HG02840 (cell line): ENCODE results near the gene WWC1.

Experiments used
- ATAC-seq: cut with Tn5 transposase; IDR thresholded peaks from one replicate; pipeline ENCODE4 v1.9.1; 2021; ENCODE audit warnings: mild to moderate bottlenecking, moderate library complexity, moderate number of reproducible peaks; ENCODE audit not compliant: unreplicated experiment, low FRiP score

The WWC1 gene

GRCh38 chr5:168291342-168291963, at the start of gene WWC1:
TSS of gene WWC1 (plus strand) at chr5:168291645. CDS start at chr5:168292153, 508 bp downstream.
- ATAC-seq, result peak; percentile 63

DNA sequence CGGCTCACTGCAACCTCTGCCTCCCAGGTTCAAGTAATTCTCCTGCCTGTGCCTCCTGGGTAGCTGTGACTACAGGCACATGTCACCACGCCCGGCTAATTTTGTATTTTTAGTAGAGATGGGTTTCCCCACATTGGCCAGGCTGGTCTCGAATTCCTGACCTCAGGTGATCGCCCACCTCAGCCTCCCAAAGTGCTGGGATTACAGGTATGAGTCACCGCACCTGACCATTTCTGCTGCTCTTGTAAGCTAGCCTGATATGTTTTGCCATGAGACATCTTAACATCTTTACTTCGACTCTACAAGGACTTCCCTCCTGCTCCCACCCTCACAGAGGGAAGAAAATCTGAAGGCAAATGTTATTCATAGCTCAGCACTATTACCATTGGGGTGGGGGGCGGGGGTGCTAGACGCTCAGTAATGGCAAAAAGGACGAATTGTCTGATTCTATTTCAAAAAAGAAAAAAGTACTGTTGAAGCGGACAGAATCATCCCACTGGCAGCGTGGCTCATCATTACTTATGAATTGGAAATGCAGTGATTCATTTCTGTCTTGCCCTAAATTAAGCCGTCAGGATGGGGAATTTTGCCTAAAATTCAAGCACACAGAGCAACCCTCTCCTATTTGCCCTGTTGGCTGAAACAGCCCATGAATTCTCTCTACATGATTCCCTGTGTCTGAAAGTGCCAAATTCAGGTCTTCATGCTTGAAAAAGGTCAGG, 46.4 kb upstream of the WWC1 start:
- no peak for ATAC-seq

GRCh38 chr5:168249923-168250322, 41.5 kb upstream of the WWC1 start:
- ATAC-seq, result no peak

GRCh38 chr5:168251259-168251658, 40.2 kb upstream of the WWC1 start:
- ATAC-seq, result no peak

GRCh38 chr5:168254013-168254693, 37.3 kb upstream of the WWC1 start:
- ATAC-seq, result no peak

DNA sequence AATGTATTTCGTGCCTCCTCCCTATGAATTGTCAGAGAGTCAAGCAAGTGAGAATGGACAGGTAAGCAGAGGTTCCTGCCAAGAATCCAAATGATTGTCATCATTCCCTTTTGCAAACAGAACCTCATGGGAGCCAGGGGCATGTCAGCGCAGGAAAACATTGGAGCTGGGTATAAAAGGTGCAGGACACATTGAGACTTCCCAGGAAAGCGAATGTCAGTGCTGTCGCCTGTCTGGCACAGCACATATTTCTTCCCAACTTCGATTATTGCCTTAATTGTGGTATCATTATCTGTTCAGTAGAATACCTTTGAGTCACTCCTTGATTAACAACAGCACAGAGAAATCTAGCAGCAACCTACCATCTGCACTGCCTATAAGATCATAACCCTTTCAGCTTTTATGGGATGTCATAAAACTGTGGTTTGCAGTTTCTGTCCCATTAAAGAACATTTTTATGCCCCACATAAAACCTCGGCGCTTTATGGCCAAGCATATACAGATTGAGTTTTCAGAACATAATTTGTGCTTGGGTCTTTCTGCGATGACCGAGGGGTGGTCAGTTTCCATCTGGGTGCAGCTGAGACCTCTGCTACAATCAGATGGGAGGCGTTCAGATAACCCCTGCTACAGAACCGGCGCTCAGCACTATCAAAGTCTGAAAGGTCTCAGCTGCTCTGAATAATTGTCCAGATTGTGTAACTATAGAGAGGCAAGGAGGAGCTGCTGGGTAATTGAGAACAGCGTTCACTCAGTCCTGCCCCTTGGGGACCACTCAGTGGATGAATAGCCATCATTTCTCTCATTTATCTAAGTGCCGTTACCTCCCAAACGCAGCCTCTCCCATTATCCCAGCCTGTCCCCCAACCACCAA, 30.9 kb upstream of the WWC1 start:
- no peak for ATAC-seq

DNA sequence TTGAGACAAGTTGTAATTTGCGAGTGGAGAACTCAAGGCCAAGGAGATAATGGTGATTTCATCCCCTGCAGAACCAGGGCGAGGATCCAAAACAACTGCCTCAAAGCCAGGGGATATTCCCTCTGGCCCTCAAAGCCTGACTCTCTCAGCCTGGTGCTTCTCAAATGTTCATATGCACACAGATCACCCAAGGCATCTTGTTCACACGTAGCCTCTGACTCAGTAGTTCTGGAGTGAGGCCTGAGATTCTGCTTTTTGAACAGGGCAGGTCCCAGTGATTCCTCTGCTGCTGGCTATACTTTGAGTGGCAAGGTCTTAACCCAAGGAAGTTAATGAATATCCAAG, 30.2 kb upstream of the WWC1 start:
- no peak for ATAC-seq

- no peak for ATAC-seq
Observed at GRCh38 chr5:168262042-168262743, 29.3 kb upstream of the WWC1 start.

- no peak for ATAC-seq
Observed at GRCh38 chr5:168263121-168263520, 28.3 kb upstream of the WWC1 start.

DNA sequence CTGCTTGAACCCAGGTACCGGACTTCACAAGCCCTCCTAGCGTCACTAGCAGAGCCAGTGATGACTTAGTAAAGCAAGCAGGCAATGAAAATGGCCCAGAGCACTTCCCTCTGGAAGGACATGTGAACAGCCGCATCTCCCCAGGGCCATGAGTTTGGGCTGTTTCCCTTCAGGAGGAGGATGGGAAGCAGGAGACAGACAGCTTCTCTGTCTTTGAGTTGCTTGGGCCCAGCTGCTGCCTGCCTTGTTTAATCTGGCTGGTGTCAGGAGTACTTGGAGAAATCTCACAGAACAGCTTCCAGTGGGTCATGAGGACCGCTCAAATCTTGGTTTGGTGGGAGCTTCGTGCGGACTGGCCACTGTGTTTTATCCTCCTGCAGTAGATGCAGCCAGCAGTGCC, 25.4 kb upstream of the WWC1 start:
- no peak for ATAC-seq

GRCh38 chr5:168268949-168269936, 22.2 kb upstream of the WWC1 start:
- ATAC-seq, result peak; percentile 63

DNA sequence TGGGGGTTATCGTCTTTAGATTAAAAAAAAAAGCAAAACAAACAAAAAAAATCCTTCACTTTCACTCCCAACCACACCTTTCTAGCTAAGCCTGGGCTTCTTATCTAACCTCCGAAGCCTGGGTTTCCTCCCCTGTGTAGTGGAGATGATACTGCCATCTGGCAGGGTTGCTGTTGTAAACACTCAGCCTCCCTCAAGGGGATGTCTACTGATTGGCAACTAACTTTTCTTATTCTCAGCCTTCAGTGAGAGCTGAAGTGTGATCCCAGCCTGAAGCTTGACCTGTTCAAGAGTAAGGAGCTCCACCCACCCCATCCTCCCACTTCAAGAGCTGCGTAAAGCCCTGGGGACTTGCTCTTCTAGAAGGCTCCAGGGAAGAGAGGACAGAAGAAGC, 21.5 kb upstream of the WWC1 start:
- ATAC-seq, result no peak

- no peak for ATAC-seq
Observed at GRCh38 chr5:168270476-168270875, 21.0 kb upstream of the WWC1 start.

DNA sequence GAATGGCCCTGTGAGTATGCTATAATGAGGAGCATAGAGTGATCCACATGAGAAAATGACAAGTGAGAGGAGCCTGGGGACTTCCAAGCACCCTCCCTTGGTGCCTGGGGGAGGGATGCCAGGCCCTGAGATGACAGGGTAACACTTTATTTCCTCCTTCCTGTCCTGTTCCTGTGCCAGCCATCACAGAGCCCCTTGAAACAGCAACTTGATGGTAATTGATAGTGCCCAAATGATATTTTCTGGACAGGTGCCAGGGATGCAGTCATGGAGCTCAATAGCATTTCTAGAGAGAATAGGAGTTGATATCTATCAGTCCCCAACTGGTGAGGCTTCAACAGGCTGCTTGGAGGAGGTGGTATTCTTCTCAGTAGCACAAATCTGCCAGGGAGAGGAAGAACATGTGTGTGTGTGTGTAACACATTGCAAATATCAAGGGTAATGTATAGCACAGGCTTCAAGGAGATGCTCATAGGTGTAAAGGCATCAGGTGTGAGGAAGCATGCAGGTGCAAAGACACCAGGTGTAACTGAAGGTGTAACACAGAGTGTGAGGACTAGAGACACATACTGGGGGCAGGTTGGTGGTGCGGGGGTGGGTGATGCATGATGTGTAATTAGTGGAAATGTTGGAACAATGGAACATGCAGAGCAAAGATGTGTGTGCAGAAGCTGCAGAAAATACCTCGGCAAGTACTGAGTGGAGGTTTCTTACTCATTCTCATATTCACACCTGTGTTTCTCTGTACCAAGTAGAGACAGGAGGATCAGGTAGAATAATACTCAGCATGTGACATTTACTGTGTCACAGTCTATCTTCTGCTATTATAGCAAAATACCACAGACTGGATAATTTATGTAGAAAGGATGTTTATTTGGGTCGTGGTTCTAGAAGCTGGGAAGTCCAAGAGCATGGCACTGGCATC, 18.1 kb upstream of the WWC1 start:
- no peak for ATAC-seq

DNA sequence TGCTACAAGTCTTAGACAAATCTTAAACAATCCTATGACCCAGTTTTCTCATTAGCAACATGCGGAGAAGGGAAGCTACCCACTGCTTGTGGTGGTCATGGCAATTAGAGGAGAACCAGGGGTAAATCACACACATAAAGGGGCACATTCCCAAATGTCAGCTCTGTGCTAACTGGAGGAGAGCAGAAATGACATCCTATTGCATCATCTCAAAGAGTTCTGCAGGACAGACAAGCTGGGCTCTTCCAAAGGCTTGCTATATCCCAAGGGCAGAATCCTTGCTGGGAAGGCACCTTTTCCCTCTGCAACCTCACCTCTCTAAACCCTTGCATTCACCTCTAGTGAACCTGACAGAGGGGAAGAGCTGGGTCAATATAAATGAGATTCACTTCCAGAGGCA, 17.0 kb upstream of the WWC1 start:
- ATAC-seq, result no peak

GRCh38 chr5:168275940-168276339, 15.5 kb upstream of the WWC1 start:
- ATAC-seq, result no peak

GRCh38 chr5:168282120-168282519, 9.3 kb upstream of the WWC1 start:
- no peak for ATAC-seq

GRCh38 chr5:168284809-168285208, 6.6 kb upstream of the WWC1 start:
- ATAC-seq, result no peak
